Mesenchymal stem cell (in vitro differentiated cells and primary cell): ENCODE measurements around the gene DFFA.
A peak's percentile ranks its signal among the peaks of the same experiment; 100 is the strongest.

Source experiments
- DNase-seq: peaks from one replicate; pipeline ENCODE4 v3.0.0-alpha.2; 2013
- H2AFZ ChIP-seq: one replicate; pipeline ENCODE4 v1.6.1; 2013; ENCODE audit warnings: low read depth, mild to moderate bottlenecking, control low read depth, inconsistent platforms, low read length, moderate library complexity
- H2AK5ac ChIP-seq: 2 replicates; pipeline ENCODE4 v1.6.1; 2013; ENCODE audit warnings: low read length, moderate library complexity, mild to moderate bottlenecking, inconsistent platforms; ENCODE audit not compliant: severe bottlenecking
- H2BK120ac ChIP-seq: one replicate; pipeline ENCODE4 v1.6.1; 2013; ENCODE audit warnings: low read depth, mild to moderate bottlenecking, inconsistent platforms, low read length, moderate library complexity
- H2BK12ac ChIP-seq, 2 experiments: one replicate each; pipeline ENCODE4 v1.6.1; 2013; ENCODE audit warnings: inconsistent platforms in 2 of 2, low read length in 2 of 2, mild to moderate bottlenecking in 2 of 2, moderate library complexity in 2 of 2, control low read depth in 1 of 2
- H2BK15ac ChIP-seq: one replicate; pipeline ENCODE4 v1.6.1; 2013; ENCODE audit warnings: mild to moderate bottlenecking, low read depth, inconsistent platforms; ENCODE audit not compliant: poor library complexity, severe bottlenecking
- H2BK5ac ChIP-seq: 2 replicates; pipeline ENCODE4 v1.6.1; 2013; ENCODE audit warnings: low read depth, mild to moderate bottlenecking, low read length, control low read depth, inconsistent platforms; ENCODE audit not compliant: poor library complexity, severe bottlenecking
- H3K14ac ChIP-seq, 2 experiments: one replicate each; pipeline ENCODE4 v1.6.1; 2013; ENCODE audit warnings: inconsistent platforms in 2 of 2, low read length in 2 of 2, control low read depth in 1 of 2, mild to moderate bottlenecking in 1 of 2, moderate library complexity in 1 of 2
- H3K18ac ChIP-seq, 2 experiments: one replicate each; pipeline ENCODE4 v1.6.1; 2013; ENCODE audit warnings: inconsistent platforms in 2 of 2, low read length in 2 of 2, control low read depth in 1 of 2, low read depth in 1 of 2, mild to moderate bottlenecking in 1 of 2
- H3K23ac ChIP-seq, 2 experiments: one replicate each; pipeline ENCODE4 v1.6.1; 2013; ENCODE audit warnings: inconsistent platforms in 2 of 2, low read length in 2 of 2, mild to moderate bottlenecking in 2 of 2, moderate library complexity in 2 of 2, control low read depth in 1 of 2
- H3K27ac ChIP-seq: 2 replicates; pipeline ENCODE4 v1.5.1; 2013; ENCODE audit warnings: mild to moderate bottlenecking, moderate library complexity, low read length, control low read depth, inconsistent platforms; ENCODE audit not compliant: poor library complexity, severe bottlenecking
- H3K27me3 ChIP-seq, 2 experiments: 2 replicates each; pipeline versions ENCODE4 v1.6.1 to v1.7.0; 2013; ENCODE audit warnings: low read length in 2 of 2, mild to moderate bottlenecking in 2 of 2, moderate library complexity in 2 of 2, control low read depth in 1 of 2, inconsistent platforms in 1 of 2; ENCODE audit not compliant: control insufficient read depth in 1 of 2, insufficient read depth in 1 of 2
- H3K36me3 ChIP-seq, 2 experiments: 2 replicates each; pipeline versions ENCODE4 v1.6.1 to v1.7.0; 2013; ENCODE audit warnings: low read length in 2 of 2, control low read depth in 1 of 2, inconsistent platforms in 1 of 2, low read depth in 1 of 2, mild to moderate bottlenecking in 1 of 2; ENCODE audit not compliant: insufficient read depth in 2 of 2, control insufficient read depth in 1 of 2
- H3K4ac ChIP-seq, 2 experiments: one replicate each; pipeline ENCODE4 v1.6.1; 2013; ENCODE audit warnings: inconsistent platforms in 2 of 2, low read length in 2 of 2, mild to moderate bottlenecking in 2 of 2, moderate library complexity in 2 of 2, control low read depth in 1 of 2, low read depth in 1 of 2
- H3K4me1 ChIP-seq: 2 replicates; pipeline ENCODE4 v1.6.1; 2013; ENCODE audit warnings: low read depth, low read length, control low read depth; ENCODE audit not compliant: control insufficient read depth, insufficient read depth
- H3K4me2 ChIP-seq: 2 replicates; pipeline ENCODE4 v1.6.1; 2013; ENCODE audit warnings: low read length, mild to moderate bottlenecking, inconsistent platforms; ENCODE audit not compliant: poor library complexity, severe bottlenecking
- H3K4me3 ChIP-seq, 2 experiments: 2 replicates each; pipeline versions ENCODE4 v1.5.1 to v1.7.0; 2013; ENCODE audit warnings: low read length in 2 of 2, mild to moderate bottlenecking in 2 of 2, control low read depth in 1 of 2, low read depth in 1 of 2; ENCODE audit not compliant: insufficient read depth in 1 of 2
- H3K79me1 ChIP-seq: replicated peaks from 2 replicates; pipeline ENCODE4 v1.6.1; 2013; ENCODE audit warnings: mild to moderate bottlenecking, control low read depth, low read length, inconsistent platforms; ENCODE audit not compliant: poor library complexity, severe bottlenecking
- H3K9ac ChIP-seq: 2 replicates; pipeline ENCODE4 v1.7.0; 2013; ENCODE audit warnings: mild to moderate bottlenecking, low read length, moderate library complexity
- H3K9me3 ChIP-seq: 2 replicates; pipeline ENCODE4 v1.7.0; 2013; ENCODE audit warnings: mild to moderate bottlenecking, low read length; ENCODE audit not compliant: control insufficient read depth
- H4K8ac ChIP-seq: one replicate; pipeline ENCODE4 v1.6.1; 2013; ENCODE audit warnings: inconsistent platforms, mild to moderate bottlenecking, low read length, moderate library complexity
- H4K91ac ChIP-seq: one replicate; pipeline ENCODE4 v1.6.1; 2013; ENCODE audit warnings: mild to moderate bottlenecking, low read length, inconsistent platforms
- WGBS: methylation state at CpG from one replicate; pipeline ENCODE4 v1.1.7; 2013; ENCODE audit warnings: mixed read lengths; 5-methylcytosine and 5-hydroxymethylcytosine counted together

DFFA gene

DNA sequence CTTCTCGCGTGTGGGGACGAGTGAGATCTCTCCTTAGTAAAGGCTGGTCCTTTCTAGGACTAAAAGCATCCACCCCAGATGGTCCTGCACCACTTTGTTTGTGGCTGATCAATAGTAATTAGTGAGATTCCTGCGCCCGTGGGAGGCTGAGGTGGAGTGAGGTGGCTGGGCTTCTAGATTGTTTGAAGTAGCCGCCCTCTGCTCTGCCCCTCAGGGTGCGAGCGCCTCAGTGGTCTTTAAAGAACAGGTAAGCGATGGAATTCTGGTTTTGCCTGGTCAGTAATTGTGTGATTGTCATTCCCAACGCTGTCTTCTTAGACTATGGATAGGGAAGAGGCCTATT, 23.1 kb upstream of the DFFA start:
- 95% methylated on average over 10 of the region's 10 CpGs for WGBS

GRCh38 chr1:10494754-10495474, 22.6 kb upstream of the DFFA start:
- Histone ChIP-seq H3K27ac (no peak overlapping the region), H3K27me3 (no peaks in the 10 kb centered on the region), H2BK15ac (no peak overlapping the region), H3K14ac (no peak overlapping the region), H3K4me3 (peak overlapping the region in 1 of 2 experiments; percentile 75), H2AFZ (no peak overlapping the region), H2AK5ac (no peak overlapping the region), H3K79me1 (peaks cover 47% of the 10 kb centered on the region), H4K91ac (no peak overlapping the region), H3K4ac (no peak overlapping the region), H3K18ac (no peak overlapping the region), H3K4me2 (peak overlapping the region; percentile 74), H2BK12ac (no peak overlapping the region), H3K4me1 (peaks cover 4% of the 10 kb centered on the region), H3K36me3 (peaks cover 10 to 20% of the 10 kb centered on the region in 2 experiments), H4K8ac (no peak overlapping the region), H2BK120ac (no peak overlapping the region), H3K9ac (peak overlapping the region; percentile 81), H3K9me3 (no peaks in the 10 kb centered on the region), H2BK5ac (no peak overlapping the region), H3K23ac (no peak overlapping the region)
- WGBS = 33% methylated on average over 15 of the region's 15 CpGs
- peak; percentile 67 for DNase-seq

More for the DNA sequence above, 23.1 kb upstream of the DFFA start:
- H4K8ac ChIP-seq = no peak overlapping the region
- H3K4me2 ChIP-seq = no peak overlapping the region
- no peak overlapping the region for H2BK12ac ChIP-seq
- no peak overlapping the region for H2AK5ac ChIP-seq
- H4K91ac ChIP-seq = no peak overlapping the region
- H3K14ac ChIP-seq = no peak overlapping the region
- H3K23ac ChIP-seq = no peak overlapping the region
- H2AFZ ChIP-seq = no peak overlapping the region
- H3K4me1 ChIP-seq = peaks cover 4% of the 10 kb centered on the region
- H2BK5ac ChIP-seq = no peak overlapping the region
- H3K36me3 ChIP-seq = peaks cover 10 to 20% of the 10 kb centered on the region in 2 experiments
- peak overlapping the region; percentile 81 for H3K9ac ChIP-seq
- DNase-seq = no peak
- H3K27me3 ChIP-seq = no peaks in the 10 kb centered on the region
- no peak overlapping the region for H2BK120ac ChIP-seq
- H3K4me3 ChIP-seq = peak overlapping the region in 1 of 2 experiments; percentile 75
- H3K4ac ChIP-seq = no peak overlapping the region
- H3K18ac ChIP-seq = no peak overlapping the region
- no peak overlapping the region for H3K27ac ChIP-seq
- H2BK15ac ChIP-seq = no peak overlapping the region
- peaks cover 48% of the 10 kb centered on the region for H3K79me1 ChIP-seq
- no peaks in the 10 kb centered on the region for H3K9me3 ChIP-seq

DNA sequence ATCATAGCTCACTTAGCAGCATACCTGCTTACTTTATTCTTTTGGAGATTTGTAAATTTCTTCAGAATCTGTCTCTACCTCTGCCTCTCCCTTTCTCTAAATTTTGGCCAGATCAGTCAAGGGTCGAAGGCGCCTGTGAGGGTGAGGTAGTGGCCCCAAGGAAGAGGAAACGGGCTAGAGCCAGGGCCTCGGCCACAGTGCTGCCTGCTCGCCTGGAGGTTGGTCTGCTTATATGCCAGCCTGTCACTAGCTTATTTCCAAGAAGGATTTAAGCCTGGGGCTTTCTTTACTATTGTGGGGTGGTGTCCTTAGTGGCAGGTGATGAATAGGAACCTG, 22.1 kb upstream of the DFFA start:
- Histone ChIP-seq H3K9me3 (no peaks in the 10 kb centered on the region), H3K27ac (no peak overlapping the region), H3K23ac (no peak overlapping the region), H2AFZ (no peak overlapping the region), H2BK15ac (no peak overlapping the region), H2BK120ac (no peak overlapping the region), H4K8ac (no peak overlapping the region), H4K91ac (no peak overlapping the region), H3K4ac (no peak overlapping the region), H3K18ac (no peak overlapping the region), H3K27me3 (no peaks in the 10 kb centered on the region), H3K4me3 (no peak overlapping the region), H2BK12ac (no peak overlapping the region), H3K79me1 (peaks cover 49% of the 10 kb centered on the region), H2AK5ac (no peak overlapping the region), H3K36me3 (peaks cover 14 to 20% of the 10 kb centered on the region in 2 experiments), H3K9ac (no peak overlapping the region), H3K14ac (no peak overlapping the region), H3K4me2 (no peak overlapping the region), H2BK5ac (no peak overlapping the region), H3K4me1 (peaks cover 4% of the 10 kb centered on the region)
- WGBS = 87% methylated on average over 5 of the region's 5 CpGs
- no peak for DNase-seq

DNA sequence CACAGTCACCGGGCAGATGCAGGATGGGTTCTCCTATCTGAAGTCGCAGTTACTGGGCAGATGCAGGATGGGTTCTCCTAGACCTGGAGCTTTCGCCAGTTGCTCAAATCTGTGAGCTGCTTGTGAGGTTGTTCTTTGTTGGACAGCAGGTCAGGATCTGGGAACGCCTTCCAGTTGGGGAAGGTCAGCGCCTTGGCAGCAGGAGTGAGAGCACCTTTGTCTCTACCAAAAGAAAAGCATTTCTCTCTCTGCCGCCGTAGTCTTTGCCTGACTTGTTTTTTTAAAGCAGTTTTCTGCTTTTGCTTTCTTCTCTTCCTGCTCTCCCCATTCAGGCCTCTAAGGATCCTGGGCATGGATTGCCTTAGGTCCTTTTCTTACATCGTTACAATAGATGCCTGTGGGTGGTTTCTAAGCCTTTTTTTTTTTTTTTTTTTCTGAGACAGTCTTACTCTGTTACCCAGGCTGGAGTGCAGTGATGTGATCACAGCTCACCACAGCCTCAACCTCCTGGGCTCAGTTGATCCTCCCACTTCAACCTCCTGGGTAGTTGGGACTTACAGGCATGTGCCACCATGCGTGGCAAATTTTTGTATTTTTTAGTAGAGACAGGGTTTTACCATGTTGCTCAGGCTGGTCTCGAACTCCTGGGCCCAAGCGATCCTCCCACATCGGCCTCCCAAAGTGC, 18.1 kb upstream of the DFFA start:
- Histone ChIP-seq H3K4me1 (peaks cover 4% of the 10 kb centered on the region), H3K9me3 (no peaks in the 10 kb centered on the region), H3K79me1 (peaks cover 29% of the 10 kb centered on the region), H3K27me3 (no peaks in the 10 kb centered on the region), H2AK5ac (no peak overlapping the region), H2BK12ac (no peak overlapping the region), H3K18ac (no peak overlapping the region), H3K4me3 (no peak overlapping the region), H3K14ac (no peak overlapping the region), H3K4ac (no peak overlapping the region), H4K8ac (no peak overlapping the region), H3K27ac (no peak overlapping the region), H3K4me2 (no peak overlapping the region), H3K36me3 (peaks cover 7% of the 10 kb centered on the region in 2 experiments), H2AFZ (no peak overlapping the region), H3K9ac (no peak overlapping the region), H2BK5ac (no peak overlapping the region), H2BK15ac (no peak overlapping the region), H3K23ac (no peak overlapping the region), H2BK120ac (no peak overlapping the region), H4K91ac (no peak overlapping the region)
- no peak for DNase-seq
- 88% methylated on average over 11 of the region's 12 CpGs for WGBS
